Measurements from ENCODE around the gene EOLA1.

DNA sequence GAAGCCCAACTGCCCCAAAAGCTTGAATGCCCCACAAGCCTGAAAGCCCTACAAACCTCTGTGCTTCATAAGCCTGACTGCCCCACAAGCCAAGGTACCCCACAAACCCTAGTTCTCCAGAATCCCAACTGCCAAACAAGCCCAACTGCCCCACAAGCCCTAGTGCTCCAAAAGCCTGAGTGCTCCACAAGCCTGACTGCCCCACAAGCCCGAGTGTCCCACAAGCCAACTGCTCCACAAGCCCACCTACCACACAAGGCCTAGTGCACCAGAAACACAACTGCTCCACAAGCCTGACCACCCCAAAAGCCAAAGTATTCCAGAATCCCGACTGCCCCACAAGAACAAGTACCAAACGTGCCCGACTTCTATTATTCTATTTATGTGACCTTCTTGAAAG is 22.5 kb downstream of the EOLA1 start:
- TF ChIP-seq CTCF (IDR thresholded peaks at IDR 0.05) (no peak), POLR2A (IDR thresholded peaks at IDR 0.05) (no peak)
